ENCODE measurements around the gene HNRNPLL. TPM values are rescaled to one million over a fixed set of nuclear protein-coding genes. Genes with fewer than 3 reads are reported as not detected.
"Not testable (repeated sequence)": the region's sequence is repeated elsewhere in the genome, so short reads cannot be mapped to it uniquely, and the experiment has no call there.

The HNRNPLL gene
- total RNA-seq, 2 donors from 2014 or later: 70.9 to 74.1 TPM

- Histone ChIP-seq H3K27ac (ENCODE audit: low read depth, low read length) (no peak overlapping the region), H3K9me3 (ENCODE audit: control insufficient read depth, low read length) (no peaks in the 10 kb centered on the region), H3K27me3 (ENCODE audit: control insufficient read depth, insufficient read depth, low read length, poor library complexity, severe bottlenecking) (no peaks in the 10 kb centered on the region), H3K36me3 (ENCODE audit: control insufficient read depth, insufficient read depth, low read length) (no peaks in the 10 kb centered on the region), H3K4me3 (ENCODE audit: low read length) (no peak overlapping the region), H3K4me1 (ENCODE audit: control insufficient read depth, insufficient read depth, low read length) (peaks cover 3% of the 10 kb centered on the region), H3K9ac (ENCODE audit: extremely low read depth, low read length, poor library complexity, severe bottlenecking) (no peak overlapping the region)
- 87 to 91% methylated on average over 7 to 8 of the region's 10 CpGs for WGBS, 2 experiments (ENCODE audit: insufficient coverage in 1 of 2, insufficient read length in 1 of 2)
- Mint-ChIP-seq H3K4me1 (peaks cover 22% of the 10 kb centered on the region), H3K36me3 (ENCODE audit: low read depth) (no peaks in the 10 kb centered on the region), H3K27me3 (ENCODE audit: insufficient read depth) (no peaks in the 10 kb centered on the region), H3K27ac (peak overlapping the region; percentile 62), H3K4me3 (no peak overlapping the region), H3K9me3 (no peaks in the 10 kb centered on the region)
- no peak for TF ChIP-seq CTCF (conservative IDR thresholded peaks at IDR 0.05)
- DNase-seq: no peak
These were observed 10.6 kb upstream of the HNRNPLL start for GRCh38 chr2:38613126-38613848.

- H3K36me3 Mint-ChIP-seq (ENCODE audit: low read depth): no peaks in the 10 kb centered on the region
- no peaks in the 10 kb centered on the region for H3K9me3 Mint-ChIP-seq
- peaks cover 10% of the 10 kb centered on the region for H3K4me1 Mint-ChIP-seq
- 93 to 94% methylated on average over 3 to 8 of the region's 8 CpGs for WGBS, 2 experiments (ENCODE audit: insufficient coverage in 1 of 2, insufficient read length in 1 of 2)
- DNase-seq: no peak
- no peak overlapping the region for H3K27ac ChIP-seq (ENCODE audit: low read depth, low read length)
- H3K4me3 Mint-ChIP-seq: no peak overlapping the region
- H3K9me3 ChIP-seq (ENCODE audit: control insufficient read depth, low read length): no peaks in the 10 kb centered on the region
- H3K27me3 Mint-ChIP-seq (ENCODE audit: insufficient read depth): no peaks in the 10 kb centered on the region
- no peak overlapping the region for H3K9ac ChIP-seq (ENCODE audit: extremely low read depth, low read length, poor library complexity, severe bottlenecking)
- H3K27ac Mint-ChIP-seq: no peak overlapping the region
- H3K4me1 ChIP-seq (ENCODE audit: control insufficient read depth, insufficient read depth, low read length): peaks cover 3% of the 10 kb centered on the region
- H3K36me3 ChIP-seq (ENCODE audit: control insufficient read depth, insufficient read depth, low read length): no peaks in the 10 kb centered on the region
- H3K4me3 ChIP-seq (ENCODE audit: low read length): no peak overlapping the region
- no peaks in the 10 kb centered on the region for H3K27me3 ChIP-seq (ENCODE audit: control insufficient read depth, insufficient read depth, low read length, poor library complexity, severe bottlenecking)
- TF ChIP-seq CTCF (conservative IDR thresholded peaks at IDR 0.05): no peak
These were observed 8.4 kb upstream of the HNRNPLL start for GRCh38 chr2:38610851-38611801.

- 92% methylated on average over 2 of the region's 2 CpGs for WGBS, 2 experiments (ENCODE audit: insufficient coverage in 1 of 2, insufficient read length in 1 of 2)
- not testable (repeated sequence) for H3K4me3 Mint-ChIP-seq
These were observed 6.5 kb upstream of the HNRNPLL start for GRCh38 chr2:38609246-38609645.

More at GRCh38 chr2:38609246-38609645, 6.5 kb upstream of the HNRNPLL start:
- H3K9me3 Mint-ChIP-seq; H3K36me3 Mint-ChIP-seq (ENCODE audit: low read depth); H3K27ac ChIP-seq (ENCODE audit: low read depth, low read length); H3K27me3 ChIP-seq (ENCODE audit: control insufficient read depth, insufficient read depth, low read length, poor library complexity, severe bottlenecking); H3K4me3 ChIP-seq (ENCODE audit: low read length); H3K27ac Mint-ChIP-seq; H3K9ac ChIP-seq (ENCODE audit: extremely low read depth, low read length, poor library complexity, severe bottlenecking); DNase-seq; H3K9me3 ChIP-seq (ENCODE audit: control insufficient read depth, low read length); H3K36me3 ChIP-seq (ENCODE audit: control insufficient read depth, insufficient read depth, low read length); H3K27me3 Mint-ChIP-seq (ENCODE audit: insufficient read depth); H3K4me1 ChIP-seq (ENCODE audit: control insufficient read depth, insufficient read depth, low read length): not testable (repeated sequence)
- peaks cover 10% of the 10 kb centered on the region for H3K4me1 Mint-ChIP-seq
